ENCODE measurements around the gene GOPC.

DNA sequence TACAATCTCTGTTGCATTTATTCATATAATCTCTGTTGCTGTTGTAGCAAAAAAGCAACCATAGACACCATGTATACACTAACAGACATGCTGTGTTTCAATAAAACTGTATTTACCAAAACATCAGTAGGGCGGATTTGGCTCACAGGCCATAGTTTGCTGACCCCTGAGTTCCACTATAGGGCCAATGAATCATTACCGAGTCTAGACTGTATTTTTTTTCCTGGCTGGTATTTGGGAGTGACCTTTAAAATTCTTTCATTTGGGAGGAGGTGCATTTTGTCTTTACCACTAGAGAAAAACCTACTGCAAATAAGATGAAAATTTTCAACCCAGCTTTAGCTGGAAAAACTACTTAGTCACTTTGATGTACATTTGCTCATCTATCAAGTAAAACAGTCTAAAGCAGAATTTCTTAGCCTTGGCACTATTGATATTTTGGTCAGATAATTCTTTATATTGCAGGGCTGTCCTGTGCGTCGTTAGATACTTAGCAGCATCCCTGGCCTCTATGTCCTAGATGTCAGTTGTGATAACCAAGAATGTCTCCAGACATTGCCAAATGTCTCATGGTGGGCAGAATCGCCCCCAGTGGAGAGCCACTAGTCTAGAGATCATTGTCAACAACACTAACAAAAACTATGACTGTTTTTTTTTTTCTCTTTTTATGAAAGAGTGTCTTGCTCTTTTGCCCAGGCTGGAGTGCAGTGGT, 80.4 kb downstream of the GOPC start:
- TF ChIP-seq CTCF (CRISPR knock-in tag; IDR thresholded peaks at IDR 0.05) (no peak), POLR2A (IDR thresholded peaks at IDR 0.05; ENCODE audit: insufficient read depth in 1 of 2, low read depth in 2 of 2, low read length in 2 of 2) (no peak), NR2F1 (CRISPR knock-in tag; IDR thresholded peaks at IDR 0.05) (no peak), REXO4 (CRISPR knock-in tag; IDR thresholded peaks at IDR 0.05; ENCODE audit: borderline replicate concordance) (no peak), PHF5A (CRISPR knock-in tag; IDR thresholded peaks at IDR 0.05; ENCODE audit: low read depth, unreplicated experiment) (no peak), USF2 (IDR thresholded peaks at IDR 0.05; ENCODE audit: low read depth, low read length) (no peak), USF2 (CRISPR knock-in tag; IDR thresholded peaks at IDR 0.05; ENCODE audit: borderline replicate concordance) (no peak), TBP (CRISPR knock-in tag; IDR thresholded peaks at IDR 0.05) (no peak), REPIN1 (CRISPR knock-in tag; IDR thresholded peaks at IDR 0.05; ENCODE audit: borderline replicate concordance, low read depth) (no peak), ZNF558 (CRISPR knock-in tag; IDR thresholded peaks at IDR 0.05; ENCODE audit: borderline replicate concordance) (no peak), ZNF207 (IDR thresholded peaks at IDR 0.05; ENCODE audit: borderline replicate concordance) (no peak)
- TF ChIP-seq, protein P1, sequence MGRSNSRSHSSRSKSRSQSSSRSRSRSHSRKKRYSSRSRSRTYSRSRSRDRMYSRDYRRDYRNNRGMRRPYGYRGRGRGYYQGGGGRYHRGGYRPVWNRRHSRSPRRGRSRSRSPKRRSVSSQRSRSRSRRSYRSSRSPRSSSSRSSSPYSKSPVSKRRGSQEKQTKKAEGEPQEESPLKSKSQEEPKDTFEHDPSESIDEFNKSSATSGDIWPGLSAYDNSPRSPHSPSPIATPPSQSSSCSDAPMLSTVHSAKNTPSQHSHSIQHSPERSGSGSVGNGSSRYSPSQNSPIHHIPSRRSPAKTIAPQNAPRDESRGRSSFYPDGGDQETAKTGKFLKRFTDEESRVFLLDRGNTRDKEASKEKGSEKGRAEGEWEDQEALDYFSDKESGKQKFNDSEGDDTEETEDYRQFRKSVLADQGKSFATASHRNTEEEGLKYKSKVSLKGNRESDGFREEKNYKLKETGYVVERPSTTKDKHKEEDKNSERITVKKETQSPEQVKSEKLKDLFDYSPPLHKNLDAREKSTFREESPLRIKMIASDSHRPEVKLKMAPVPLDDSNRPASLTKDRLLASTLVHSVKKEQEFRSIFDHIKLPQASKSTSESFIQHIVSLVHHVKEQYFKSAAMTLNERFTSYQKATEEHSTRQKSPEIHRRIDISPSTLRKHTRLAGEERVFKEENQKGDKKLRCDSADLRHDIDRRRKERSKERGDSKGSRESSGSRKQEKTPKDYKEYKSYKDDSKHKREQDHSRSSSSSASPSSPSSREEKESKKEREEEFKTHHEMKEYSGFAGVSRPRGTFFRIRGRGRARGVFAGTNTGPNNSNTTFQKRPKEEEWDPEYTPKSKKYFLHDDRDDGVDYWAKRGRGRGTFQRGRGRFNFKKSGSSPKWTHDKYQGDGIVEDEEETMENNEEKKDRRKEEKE (IDR thresholded peaks at IDR 0.05) = no peak
